GM21367 (cell line): ENCODE results near the gene ZBTB20.

Experiments used
- ATAC-seq: cut with Tn5 transposase; IDR thresholded peaks from one replicate; pipeline ENCODE4 v1.9.1; 2021; ENCODE audit not compliant: unreplicated experiment

Gene ZBTB20

DNA sequence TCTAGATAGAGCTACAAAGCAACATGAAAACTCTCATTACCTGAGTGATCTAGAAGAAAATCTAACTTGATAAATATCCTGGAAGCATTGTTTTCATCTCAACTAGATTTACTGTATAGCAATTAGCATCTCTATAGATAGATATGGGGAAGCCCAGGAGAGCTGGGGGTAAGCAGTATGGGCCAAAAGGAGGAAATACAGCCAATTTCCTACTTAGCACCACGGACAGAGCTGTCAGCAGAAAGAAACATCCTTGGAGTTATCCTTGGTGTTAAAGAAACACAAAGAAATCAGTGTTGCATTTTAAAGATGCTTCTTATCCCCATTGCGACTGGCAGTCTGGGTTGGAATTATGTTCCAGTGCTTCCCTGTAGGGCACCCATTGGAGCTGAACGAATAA is 727.0 kb downstream of the ZBTB20 start:
- ATAC-seq: no peak

DNA sequence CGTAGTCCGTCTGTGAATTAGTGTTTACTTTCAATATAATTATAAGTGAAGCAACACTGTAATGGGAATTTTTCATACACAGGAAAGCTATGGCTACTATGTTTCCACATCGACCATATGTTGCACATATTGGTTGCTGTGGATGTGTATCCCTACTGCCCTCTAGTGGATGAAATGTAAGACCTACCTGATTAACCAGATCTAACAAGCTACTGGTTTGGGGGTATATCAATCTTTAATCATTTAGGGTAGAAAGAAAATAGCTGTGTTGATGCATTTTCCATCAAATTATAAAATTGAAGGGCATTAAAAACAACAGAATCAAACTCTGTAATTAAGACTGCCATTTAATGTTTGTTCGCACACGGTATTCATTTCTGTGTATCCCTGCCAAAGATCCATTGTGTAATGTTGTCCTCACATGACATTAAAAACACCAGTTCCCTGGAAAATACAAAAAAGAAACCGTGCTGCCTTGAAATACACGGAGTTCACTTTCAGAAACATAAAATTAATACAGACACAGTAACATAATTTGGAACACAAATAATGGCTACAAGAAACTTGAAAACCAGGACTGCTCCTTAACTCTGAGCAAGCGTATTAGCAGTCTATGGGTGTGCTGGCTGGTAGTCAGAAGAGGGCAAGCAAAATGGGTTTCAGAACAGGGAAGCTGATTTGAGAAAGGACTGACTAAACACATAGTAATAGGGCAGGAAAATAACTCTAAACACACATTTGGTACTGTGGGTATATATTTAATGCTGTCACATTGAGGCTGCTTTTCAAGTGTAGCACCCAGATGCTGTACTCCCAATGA is 728.2 kb downstream of the ZBTB20 start:
- peak; percentile 59 for ATAC-seq

DNA sequence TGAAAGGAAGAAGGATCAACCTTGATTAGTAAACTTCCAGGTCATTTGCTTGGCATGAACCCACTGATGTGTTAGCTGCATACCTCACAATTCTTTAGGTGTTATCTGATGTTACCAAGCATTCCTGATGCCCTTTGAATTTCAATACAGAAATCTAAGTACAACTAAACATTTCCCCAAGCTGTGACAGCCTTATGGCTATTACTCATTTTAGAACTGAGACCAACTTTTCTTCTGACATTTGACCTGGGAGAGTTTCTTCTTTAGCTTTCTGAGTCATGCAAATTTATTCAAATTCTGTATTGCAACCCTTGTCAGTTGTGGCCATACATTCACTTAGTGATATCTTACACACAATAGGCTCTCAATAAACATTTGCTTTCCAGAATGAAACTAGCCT is 729.0 kb downstream of the ZBTB20 start:
- peak; percentile 70 for ATAC-seq

DNA sequence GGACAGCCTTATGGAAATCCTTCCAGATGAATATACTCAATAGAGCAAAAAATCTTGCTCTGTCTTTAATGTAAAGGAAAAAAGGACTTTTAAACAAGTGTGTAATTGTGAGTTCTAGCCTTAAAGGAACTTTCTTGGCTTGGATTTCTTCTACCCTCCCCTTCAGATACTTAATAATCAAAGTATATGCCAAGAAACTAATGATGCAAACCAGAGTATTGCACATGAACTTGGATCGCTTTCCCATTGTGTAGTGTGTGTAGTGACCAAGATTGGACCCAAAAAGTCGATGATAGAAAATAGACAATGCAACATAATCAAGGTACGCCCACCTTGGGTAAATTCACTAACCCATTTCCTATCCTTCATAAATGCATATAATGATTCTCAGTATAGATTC is 729.4 kb downstream of the ZBTB20 start:
- no peak for ATAC-seq

DNA sequence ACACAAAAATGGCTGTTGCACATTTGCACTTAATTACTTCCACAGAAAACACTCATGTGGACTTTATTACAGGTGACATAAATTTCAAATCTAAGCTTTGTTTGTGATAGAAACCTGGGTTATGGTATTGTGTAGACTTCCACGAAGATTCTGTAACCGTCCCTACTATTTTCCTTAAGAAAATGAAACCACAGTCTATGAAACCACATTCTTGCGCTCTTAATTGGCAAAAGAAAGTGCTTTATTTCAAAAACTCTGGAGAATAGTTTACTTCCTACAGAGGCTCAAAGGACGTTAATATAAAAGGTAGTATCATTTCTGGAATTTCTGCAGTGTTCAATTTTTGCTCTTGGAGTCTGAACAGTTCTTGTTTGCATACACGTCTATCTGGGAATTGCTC is 729.8 kb downstream of the ZBTB20 start:
- no peak for ATAC-seq

DNA sequence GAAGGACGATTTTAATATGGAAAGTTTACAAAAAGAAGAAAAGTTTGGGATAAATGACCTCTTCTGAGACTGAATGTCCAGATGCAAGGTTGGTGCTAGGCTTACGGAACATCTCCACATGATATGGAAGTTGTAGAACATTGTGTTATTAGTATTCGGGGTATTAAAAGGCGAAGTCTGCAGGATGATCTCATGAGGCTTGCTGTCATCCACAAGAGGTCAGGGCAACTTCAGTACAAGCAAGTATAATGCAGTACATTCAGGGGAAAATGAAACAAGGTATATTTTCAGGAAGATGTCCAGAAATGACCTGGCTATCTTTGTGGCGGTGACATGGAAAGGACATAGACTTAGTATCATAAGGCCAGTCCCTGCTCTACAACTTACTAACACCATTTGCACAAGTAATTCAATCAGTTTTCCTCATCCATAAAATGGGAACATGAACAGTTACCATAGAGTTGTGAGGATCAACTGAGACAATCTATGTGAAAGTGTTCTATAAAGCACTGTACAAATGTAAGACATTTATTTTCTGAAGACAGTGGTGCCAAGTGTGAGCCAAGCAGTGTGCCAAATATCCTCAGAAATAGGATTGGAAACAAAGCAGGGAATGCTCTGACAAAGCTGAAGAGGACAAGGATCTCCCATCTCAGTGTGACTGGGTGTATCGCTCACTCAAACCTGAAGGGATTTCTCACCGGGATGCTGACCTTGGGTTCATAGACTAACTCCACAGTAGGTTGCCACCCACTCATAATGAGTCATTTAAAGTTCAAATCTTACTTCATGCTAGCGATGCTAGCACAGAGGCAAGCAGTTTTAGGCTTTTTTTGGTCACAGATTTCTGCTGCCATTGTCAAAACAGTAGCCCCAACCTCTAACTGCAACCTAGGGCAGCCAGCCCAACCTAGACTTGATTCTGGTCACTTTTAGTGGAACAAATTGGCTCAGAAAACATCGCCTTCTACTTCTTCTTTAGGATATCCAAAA is 735.0 kb downstream of the ZBTB20 start:
- ATAC-seq: peak; percentile 63

DNA sequence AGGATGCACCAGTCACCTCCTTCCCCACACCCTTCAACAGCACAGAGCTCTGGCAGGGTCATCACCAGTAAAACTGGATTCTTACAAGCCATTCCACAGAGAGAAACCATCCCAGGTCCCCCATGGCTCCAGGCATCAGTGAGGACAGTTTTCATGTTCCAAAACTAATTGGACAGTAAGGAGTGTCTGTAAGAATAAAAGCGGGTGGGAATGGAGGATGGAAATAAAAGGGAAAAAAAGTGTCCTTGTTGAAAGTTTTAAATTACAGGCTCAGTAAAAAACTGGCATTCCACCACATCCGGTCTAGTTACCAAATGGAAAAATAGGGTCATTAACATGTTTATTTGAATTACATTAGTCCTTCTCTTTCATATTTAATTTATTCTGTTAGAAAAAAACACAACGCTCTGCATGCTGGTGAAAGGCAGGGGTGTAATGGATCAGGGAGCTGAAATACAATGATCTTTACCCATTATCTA is 735.9 kb downstream of the ZBTB20 start:
- no peak for ATAC-seq

DNA sequence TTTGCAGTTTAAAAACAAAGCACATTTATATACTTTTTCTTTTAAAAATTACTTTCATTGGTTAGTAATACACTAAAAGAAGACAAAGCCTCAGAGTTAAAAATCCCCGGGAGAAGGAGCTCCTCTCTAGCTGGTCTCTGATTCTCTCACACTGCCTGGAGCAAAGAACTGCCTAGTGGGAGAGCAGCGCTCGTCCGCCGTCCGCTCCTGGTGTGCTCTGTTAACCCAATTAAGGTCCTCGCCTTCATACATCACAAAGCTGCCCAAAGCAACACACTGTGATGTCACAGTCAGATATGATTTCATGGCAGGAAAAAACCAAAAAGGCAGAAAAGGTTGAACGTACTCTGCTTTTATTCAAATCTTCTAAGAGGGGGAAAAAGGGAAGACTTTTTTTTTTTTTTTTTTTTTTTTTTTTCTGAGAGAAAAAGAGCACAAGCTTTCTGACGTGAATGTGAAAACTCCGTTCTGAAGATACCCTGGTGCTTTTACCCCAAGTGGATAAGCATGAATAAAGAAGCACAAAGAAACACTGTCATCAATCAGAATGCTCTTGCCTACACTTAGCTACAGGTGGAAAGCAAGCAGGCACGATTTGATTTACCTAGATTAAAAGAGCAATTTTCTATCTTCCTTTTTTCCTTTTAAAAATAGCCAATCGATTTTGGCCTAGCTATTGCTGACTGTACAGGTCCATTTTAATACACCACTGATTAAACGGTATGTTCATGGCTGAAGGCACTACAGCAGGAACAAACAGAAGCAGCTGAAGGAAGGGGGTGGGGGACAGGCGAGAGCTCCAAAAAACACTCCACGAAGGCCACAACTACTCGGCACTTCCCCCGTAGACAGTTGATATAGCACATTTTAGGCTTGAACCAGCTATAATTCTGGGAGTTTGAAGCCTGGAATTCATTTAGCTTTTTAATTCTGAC is 738.1 kb downstream of the ZBTB20 start:
- no peak for ATAC-seq

DNA sequence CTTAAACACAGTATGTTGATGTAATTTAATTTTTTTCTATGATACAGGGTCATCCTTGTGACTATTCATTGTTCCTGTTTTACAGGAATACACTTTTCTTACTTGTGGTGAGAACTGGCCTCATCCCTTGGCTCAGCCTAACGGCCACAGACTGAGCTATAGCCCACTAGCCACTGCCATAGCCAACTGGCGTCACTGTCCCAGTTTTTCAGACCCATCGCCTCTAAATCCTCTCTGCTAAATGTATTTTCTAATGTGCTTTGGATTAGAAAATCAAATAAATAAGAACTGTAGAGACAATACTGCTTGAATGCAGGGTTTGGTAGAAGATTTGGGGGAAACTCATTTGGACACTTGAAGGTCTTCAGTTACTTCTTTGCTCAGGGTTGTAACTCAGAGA is 740.2 kb downstream of the ZBTB20 start:
- ATAC-seq: no peak

DNA sequence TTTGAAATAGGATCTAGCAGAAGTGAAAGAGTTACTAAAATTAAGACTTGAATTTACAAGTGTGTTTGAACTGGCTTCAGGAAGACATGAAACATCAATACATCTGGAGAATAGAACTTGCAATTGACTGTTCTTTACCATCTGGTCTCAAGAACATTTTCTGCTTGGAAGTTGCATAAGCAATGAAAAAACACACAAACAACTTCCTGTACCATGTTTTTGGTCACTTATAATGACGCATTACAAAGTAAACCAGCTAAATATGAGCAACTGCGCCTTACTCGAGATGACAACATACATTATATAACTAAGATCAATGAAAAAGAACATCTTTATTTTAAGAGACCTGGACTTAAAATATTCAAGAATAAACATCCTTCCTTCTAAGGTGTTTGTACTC is 740.8 kb downstream of the ZBTB20 start:
- no peak for ATAC-seq

DNA sequence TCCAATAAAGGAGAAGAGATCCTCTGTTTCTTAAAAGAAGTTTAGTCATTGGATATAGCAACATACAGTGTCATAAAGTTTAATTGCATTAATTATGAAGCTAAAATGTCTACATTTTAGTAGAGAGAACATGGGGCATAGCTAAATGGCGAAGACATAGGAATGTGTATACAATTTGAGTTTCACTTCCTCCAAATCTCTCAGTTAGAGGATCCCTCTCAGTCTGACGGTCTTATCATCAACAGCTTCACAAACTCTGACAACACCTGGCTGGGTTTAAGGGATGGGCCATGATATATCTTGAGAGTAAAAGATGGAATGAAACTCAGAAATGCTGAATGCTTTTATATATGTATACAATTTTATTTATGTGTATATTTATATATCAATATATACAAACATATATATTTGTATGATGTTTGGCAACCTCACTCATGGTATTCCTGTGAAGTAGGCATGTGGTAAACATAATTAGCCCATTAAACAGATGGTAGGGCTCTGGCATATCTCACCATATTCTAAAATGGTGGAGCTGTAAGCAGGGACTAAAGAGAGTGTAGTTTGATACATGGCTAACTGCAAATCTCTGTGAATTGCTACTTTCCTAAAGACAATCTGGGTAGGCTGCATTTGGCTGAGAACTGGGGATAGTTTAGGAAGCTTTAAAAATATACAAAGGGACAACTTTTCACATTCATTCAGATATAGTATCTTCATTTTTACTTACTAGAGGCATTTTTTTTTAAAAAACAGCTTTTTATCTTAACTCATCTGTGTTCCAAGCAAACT is 741.7 kb downstream of the ZBTB20 start:
- peak; percentile 71 for ATAC-seq

DNA sequence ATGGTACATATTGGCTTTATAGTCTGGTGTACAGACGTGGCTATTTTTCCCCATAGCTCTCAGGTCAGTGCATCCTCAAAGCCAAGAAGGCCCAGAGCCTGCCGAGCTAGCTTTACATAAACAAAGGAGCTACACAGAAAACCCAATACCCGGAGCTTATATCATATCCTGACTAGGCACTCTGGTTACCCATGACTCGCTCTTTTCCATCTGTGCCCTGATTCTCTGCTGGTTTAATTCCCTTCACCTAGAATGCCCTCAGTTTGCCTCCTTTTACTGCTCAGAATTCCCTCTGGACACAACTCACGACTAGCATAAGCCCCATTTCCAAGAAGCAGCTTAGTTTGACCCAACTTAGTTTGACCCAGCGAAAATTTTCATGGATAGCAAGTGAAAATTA is 742.5 kb downstream of the ZBTB20 start:
- ATAC-seq: no peak

DNA sequence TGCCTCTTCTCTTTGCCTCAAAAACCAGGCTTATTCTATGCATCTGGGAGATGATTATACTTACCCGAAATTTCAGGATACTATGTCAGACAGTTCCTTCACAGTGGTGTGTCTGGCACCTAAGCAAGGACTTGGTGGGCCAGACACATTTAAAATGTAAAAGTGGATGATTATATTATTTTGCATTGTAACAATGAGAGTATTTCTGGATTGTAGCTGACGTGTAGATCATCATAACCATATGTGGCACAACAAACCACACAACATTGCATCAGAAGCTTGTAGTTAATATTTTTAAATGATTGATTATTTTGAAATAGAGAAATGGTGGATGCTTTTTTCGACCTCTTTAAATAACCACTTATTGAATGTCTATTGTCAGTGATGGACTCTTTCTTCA is 744.2 kb downstream of the ZBTB20 start:
- ATAC-seq: no peak

DNA sequence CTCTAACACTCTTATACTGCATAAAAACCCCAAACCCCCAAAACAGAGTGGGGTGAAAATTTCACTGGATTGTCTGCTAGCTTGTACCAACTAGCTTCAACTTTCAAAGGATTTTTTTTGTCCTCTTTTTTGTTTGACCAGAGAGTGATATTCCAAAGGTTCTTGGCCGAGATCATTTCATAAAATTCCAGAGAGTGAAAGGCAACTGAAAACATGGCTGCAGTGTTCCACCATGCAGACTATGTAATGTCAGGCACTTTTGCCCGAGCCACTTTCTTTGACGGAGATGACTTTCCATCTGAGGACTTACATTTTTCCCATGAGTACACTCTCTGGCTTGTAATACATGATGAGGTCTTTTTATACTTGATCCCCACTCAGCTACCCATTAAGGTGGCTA is 745.7 kb downstream of the ZBTB20 start:
- no peak for ATAC-seq

DNA sequence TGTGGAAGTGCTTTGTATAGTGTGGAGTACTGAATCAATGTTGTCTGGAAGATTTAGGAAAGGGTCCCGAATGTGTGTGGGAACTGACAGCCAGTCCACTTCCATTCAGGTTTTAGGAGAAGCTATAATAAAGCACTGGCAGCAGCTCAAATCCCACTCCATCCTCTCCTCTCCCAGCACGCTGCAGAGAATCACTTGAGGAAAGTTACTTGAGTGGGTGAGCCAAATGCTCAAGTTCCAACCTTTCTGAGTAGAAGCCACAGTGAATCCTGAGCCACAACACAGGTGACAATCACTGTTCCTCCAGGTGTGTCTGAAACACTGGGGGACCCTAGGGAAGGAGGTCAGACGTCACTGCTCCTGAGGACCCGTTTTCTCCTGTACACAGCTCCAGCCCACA is 746.7 kb downstream of the ZBTB20 start:
- ATAC-seq: no peak

DNA sequence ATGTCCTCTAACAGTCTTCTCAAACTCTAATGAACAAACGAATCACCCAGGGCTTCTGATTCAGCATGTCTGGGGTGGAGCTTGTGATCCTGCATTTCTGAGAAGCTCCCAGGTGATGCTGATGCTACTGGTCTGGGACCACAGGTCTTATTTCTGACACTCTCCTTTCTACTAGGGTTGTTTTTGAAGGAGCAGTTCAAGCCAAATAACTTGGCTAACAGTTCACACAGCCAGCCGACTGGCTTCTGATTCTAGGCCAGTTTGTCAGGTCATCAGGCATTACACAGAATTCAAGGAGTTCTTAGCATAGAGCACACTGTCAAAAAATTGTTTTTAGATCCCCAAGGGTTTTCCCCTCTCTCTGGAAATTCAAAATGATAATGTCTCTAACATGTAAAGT is 752.5 kb downstream of the ZBTB20 start:
- no peak for ATAC-seq

DNA sequence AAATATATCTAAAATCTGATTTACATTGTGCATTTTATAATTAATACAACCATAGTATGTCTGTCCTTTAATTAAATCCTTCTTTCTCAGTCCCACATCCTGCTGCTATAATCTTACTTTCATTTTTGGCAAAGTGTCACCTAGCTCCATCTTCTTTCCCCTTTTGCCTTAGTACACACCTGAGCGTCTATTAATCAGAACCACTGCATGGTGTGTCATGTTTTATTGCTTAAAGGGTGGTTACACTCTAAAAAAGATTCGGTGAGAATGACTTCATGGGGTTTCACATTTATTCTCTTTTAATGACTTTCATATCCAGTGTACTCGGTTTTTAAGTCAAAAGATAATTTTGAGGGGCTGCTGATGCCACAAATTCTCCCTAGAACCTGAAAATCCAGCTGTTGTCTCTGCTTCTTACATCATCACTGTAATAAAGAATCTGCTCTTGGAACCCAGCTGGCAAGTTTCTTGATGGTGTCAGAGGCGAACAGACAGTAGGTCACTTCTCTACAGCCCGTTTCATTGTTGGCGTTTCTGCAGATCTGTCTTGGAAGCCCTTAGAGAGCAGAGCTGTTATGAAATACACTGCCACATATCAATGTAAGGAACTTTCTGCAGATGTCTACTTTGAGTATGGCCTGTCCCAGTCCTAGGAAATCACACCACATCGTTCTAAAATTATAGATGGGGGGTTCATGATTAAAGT is 753.6 kb downstream of the ZBTB20 start:
- ATAC-seq: no peak

DNA sequence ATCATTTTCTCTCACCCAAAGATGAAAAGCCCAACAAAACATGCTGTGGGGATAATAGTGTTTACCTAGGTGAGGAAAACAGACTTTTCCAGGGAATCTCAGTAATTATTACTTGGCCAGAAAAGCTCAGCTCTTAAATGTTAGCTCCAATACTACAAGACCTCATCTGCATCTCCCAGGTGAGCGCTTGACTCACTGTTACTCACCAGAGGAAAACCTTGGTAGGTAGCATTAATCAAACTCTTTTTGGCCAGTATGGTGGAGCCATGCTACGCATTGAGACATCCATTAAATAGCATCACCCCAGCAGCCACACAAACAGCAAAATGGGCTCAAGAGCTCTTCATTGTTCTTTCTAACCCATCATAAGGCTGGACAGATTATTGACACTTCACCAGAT is 754.3 kb downstream of the ZBTB20 start:
- ATAC-seq: no peak

DNA sequence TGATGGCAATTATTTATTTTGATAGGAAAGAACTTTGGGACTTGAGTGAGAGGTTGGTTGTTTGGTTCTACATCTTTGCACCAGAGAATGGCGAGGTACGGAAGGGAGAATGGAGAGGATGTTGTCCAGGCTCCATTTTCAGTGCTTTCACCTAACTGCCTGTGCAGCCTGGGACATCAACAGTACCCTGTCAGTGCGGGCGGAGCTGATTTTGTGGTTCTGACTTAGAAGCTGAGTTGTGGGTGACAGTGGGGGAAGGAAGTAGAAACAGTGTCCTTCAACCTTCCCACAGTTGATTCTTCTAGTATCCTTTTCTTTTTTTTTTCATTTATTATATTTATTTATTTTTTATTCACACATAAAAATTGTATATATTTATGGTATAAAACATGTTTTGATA is 757.9 kb downstream of the ZBTB20 start:
- ATAC-seq: no peak

DNA sequence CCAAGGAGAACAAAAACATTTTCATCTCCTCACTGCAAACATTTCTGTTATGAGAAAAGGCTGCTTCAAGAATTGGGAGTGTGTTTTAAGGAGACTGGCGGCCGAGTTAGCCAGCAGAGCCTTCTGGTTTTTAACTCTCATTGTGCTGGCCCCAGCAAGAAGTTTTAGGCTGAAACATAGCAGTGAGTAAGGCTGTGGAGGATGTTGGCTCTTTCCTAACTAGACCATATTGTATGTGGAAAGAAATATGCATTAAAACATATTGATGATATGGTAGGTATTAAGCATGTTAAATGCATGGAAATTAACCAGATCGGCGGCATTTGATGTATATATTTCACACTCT is 762.6 kb downstream of the ZBTB20 start:
- ATAC-seq: no peak
